Fibroblast of lung (primary cell): ENCODE results near the gene CCDC57. TPM values are rescaled to one million over a fixed set of nuclear protein-coding genes. Genes with fewer than 3 reads are reported as not detected.
A peak's percentile ranks its signal among the peaks of the same experiment; 100 is the strongest.

Source experiments
- DNase-seq, 2 donors: peaks; one replicate each; pipeline versions ENCODE4 v3.0.0 to v3.0.0-alpha.2; 2010; ENCODE audit warnings: low read depth in 2 of 2
- H2AFZ ChIP-seq: 2 replicates; pipeline ENCODE4 v1.5.1; 2012; ENCODE audit warnings: low read length, control low read depth, inconsistent platforms
- H3K27ac ChIP-seq: 2 replicates; pipeline ENCODE4 v1.5.1; 2011; ENCODE audit warnings: low read length, control low read depth; ENCODE audit not compliant: insufficient read depth
- H3K27me3 ChIP-seq: 2 replicates; pipeline ENCODE4 v1.5.1; 2011; ENCODE audit warnings: mild to moderate bottlenecking, low read length; ENCODE audit not compliant: control insufficient read depth, insufficient read depth
- H3K36me3 ChIP-seq: 2 replicates; pipeline ENCODE4 v1.5.1; 2011; ENCODE audit warnings: low read length; ENCODE audit not compliant: control insufficient read depth, insufficient read depth
- H3K4me1 ChIP-seq: 2 replicates; pipeline ENCODE4 v1.5.1; 2011; ENCODE audit warnings: low read length; ENCODE audit not compliant: control insufficient read depth, insufficient read depth; ENCODE audit errors: extremely low read depth
- H3K4me2 ChIP-seq: 2 replicates; pipeline ENCODE4 v1.5.1; 2011; ENCODE audit warnings: low read length, control low read depth; ENCODE audit not compliant: insufficient read depth; ENCODE audit errors: extremely low read depth
- H3K4me3 ChIP-seq, 4 experiments: fragments of 200-600 bp in 1 of 4; sonication (generic) in 1 of 4; replicated peaks in 1 of 4; 2 replicates each; pipeline ENCODE4 v1.5.1; 2011 to 2016; ENCODE audit warnings: low read length in 4 of 4, low read depth in 3 of 4, mild to moderate bottlenecking in 3 of 4, control low read depth in 2 of 4, inconsistent platforms in 1 of 4, mixed read lengths in 1 of 4; ENCODE audit not compliant: insufficient read depth in 1 of 4; ENCODE audit errors: control extremely low read depth in 1 of 4
- H3K79me2 ChIP-seq: 2 replicates; pipeline ENCODE4 v1.5.1; 2012; ENCODE audit warnings: mild to moderate bottlenecking, low read length, inconsistent platforms; ENCODE audit not compliant: control insufficient read depth, insufficient read depth
- H3K9ac ChIP-seq: 2 replicates; pipeline ENCODE4 v1.5.1; 2011; ENCODE audit warnings: mild to moderate bottlenecking, low read length, control low read depth; ENCODE audit not compliant: insufficient read depth
- H3K9me3 ChIP-seq: 2 replicates; pipeline ENCODE4 v1.5.1; 2012; ENCODE audit warnings: low read depth, low read length; ENCODE audit not compliant: control insufficient read depth, insufficient read depth
- H4K20me1 ChIP-seq: 2 replicates; pipeline ENCODE4 v1.5.1; 2011; ENCODE audit warnings: low read length; ENCODE audit not compliant: control insufficient read depth, insufficient read depth; ENCODE audit errors: extremely low read depth
- EZH2 ChIP-seq: IDR thresholded peaks from 2 replicates; pipeline ENCODE4 v1.5.1; 2012; ENCODE audit warnings: low read length, control low read depth, mild to moderate bottlenecking; ENCODE audit errors: missing control alignments
- polyA plus RNA-seq, 2 donors: library from polyadenylated mRNA; depleted of rRNA in 1 of 2; stranded (reverse) in 1 of 2; unstranded in 1 of 2; fragments of >200 nt; gene quantifications; 2 replicates each; pipeline ENCODE4 v1.2.1, GENCODE V29; 2011 to 2012; ENCODE audit warnings: missing spikeins in 1 of 2
- total RNA-seq: library from RNA; depleted of rRNA; stranded (reverse); fragments of >200 nt; gene quantifications from 2 replicates; pipeline ENCODE4 v1.2.1, GENCODE V29; 2014
- TF ChIP-seq, protein P1 (sequence below), 2 donors: IDR thresholded peaks in 1 of 2; conservative IDR thresholded peaks in 1 of 2; 1 replicate in 1 of 2; 2 replicates in 1 of 2; pipeline ENCODE4 v1.5.1; 2011 to 2012; ENCODE audit warnings: low read length in 2 of 2, control low read depth in 1 of 2, inconsistent platforms in 1 of 2, low read depth in 1 of 2, mild to moderate bottlenecking in 1 of 2

CCDC57 gene
- total and polyA plus RNA-seq, 2 donors (not counting 1 experiment from before 2014, with no cell fraction given): 7.1 to 10.1 TPM

DNA sequence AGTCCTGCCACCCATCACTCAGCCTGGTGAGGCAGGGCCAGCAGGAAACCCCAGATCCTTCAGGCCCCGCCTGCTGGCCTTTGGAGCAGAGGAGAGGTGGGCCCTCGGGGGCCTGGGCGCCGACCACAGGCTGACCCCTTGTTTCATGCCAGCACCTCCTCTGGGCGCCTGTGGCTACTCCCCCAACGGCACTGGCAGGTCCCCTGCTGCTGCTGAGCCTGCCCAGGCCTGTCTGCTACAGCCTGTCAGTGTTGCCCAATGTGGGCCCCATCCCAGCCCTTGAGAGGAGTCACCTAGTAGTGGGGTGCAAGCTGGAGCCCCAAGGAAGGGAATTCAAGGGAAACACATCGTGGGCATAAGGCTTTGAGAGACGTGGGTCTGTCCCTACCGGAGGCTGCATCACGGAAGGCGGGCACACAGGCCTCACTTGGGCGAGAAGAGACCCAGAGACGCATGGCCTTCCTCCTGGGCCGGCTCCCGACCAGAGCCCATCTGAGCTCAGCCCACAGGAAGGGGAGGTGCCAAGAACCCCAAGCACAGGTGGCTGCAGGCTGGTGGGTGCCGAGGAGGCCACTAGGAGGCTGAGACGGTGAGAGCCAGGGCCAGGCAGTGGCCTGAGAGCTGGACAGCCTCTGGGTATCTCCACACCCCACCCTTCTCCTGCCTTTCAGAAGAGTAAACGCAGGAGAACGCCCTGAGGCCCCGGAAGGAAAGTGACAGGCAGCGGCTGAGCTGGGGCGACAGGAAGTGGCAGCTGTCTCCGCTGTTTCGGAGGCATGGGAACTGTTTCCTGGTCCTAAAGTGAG is 106.6 kb downstream of the CCDC57 start:
- peak overlapping the region; percentile 17 for H3K4me2 ChIP-seq
- peak overlapping the region; percentile 49 for H2AFZ ChIP-seq
- no peak overlapping the region for H3K4me3 ChIP-seq

DNA sequence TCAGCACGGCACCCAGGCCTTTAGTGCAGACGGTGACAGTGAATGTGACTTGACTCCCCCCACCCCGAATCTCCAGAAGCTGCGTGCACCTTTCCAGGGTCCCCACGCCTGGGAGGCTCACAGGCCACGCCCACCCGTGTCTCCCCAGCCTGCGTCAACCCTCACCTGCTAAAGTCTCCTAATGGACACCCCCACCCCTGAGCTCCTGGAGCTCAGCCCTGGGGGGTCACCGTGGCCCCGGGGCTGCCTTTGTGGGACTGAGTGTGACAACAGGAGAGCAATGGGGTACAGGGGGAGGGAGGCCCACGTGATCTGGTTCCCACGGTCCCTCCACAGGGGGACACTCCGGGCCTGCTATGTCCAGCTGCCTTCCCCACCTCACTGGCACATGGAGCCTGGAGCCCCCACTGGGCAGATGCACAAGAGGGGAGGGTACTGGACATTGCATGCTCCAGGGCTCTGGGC is 107.2 kb downstream of the CCDC57 start:
- H3K27me3 ChIP-seq: no peaks in the 10 kb centered on the region
- TF ChIP-seq EZH2: no peak
- TF ChIP-seq, protein P1, sequence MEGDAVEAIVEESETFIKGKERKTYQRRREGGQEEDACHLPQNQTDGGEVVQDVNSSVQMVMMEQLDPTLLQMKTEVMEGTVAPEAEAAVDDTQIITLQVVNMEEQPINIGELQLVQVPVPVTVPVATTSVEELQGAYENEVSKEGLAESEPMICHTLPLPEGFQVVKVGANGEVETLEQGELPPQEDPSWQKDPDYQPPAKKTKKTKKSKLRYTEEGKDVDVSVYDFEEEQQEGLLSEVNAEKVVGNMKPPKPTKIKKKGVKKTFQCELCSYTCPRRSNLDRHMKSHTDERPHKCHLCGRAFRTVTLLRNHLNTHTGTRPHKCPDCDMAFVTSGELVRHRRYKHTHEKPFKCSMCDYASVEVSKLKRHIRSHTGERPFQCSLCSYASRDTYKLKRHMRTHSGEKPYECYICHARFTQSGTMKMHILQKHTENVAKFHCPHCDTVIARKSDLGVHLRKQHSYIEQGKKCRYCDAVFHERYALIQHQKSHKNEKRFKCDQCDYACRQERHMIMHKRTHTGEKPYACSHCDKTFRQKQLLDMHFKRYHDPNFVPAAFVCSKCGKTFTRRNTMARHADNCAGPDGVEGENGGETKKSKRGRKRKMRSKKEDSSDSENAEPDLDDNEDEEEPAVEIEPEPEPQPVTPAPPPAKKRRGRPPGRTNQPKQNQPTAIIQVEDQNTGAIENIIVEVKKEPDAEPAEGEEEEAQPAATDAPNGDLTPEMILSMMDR (conservative IDR thresholded peaks at IDR 0.05 in 1 of 2, IDR thresholded peaks at IDR 0.05 in 1 of 2; ENCODE audit: low read depth in 1 of 2, low read length in 2 of 2): no peak
- H4K20me1 ChIP-seq: no peaks in the 10 kb centered on the region
- no peak overlapping the region for H3K4me2 ChIP-seq
- H3K27ac ChIP-seq: no peak overlapping the region
- no peaks in the 10 kb centered on the region for H3K79me2 ChIP-seq
- H3K9ac ChIP-seq: no peak overlapping the region
- no peaks in the 10 kb centered on the region for H3K9me3 ChIP-seq
- no peak overlapping the region for H2AFZ ChIP-seq
- DNase-seq: no peak
- H3K36me3 ChIP-seq: no peaks in the 10 kb centered on the region
- no peak overlapping the region for H3K4me3 ChIP-seq
- H3K4me1 ChIP-seq: peaks cover 10% of the 10 kb centered on the region

More for the DNA sequence above, 106.6 kb downstream of the CCDC57 start:
- TF ChIP-seq, protein P1 (conservative IDR thresholded peaks at IDR 0.05 in 1 of 2, IDR thresholded peaks at IDR 0.05 in 1 of 2; ENCODE audit: low read depth in 1 of 2, low read length in 2 of 2): peak; percentile 7 to 44
- no peak for TF ChIP-seq EZH2
- Histone ChIP-seq H3K36me3 (no peaks in the 10 kb centered on the region), H3K9ac (no peak overlapping the region), H3K79me2 (no peaks in the 10 kb centered on the region), H3K4me1 (peaks cover 10% of the 10 kb centered on the region), H3K27me3 (no peaks in the 10 kb centered on the region), H4K20me1 (no peaks in the 10 kb centered on the region), H3K9me3 (no peaks in the 10 kb centered on the region), H3K27ac (no peak overlapping the region)
- DNase-seq: peak; percentile 35 to 48

DNA sequence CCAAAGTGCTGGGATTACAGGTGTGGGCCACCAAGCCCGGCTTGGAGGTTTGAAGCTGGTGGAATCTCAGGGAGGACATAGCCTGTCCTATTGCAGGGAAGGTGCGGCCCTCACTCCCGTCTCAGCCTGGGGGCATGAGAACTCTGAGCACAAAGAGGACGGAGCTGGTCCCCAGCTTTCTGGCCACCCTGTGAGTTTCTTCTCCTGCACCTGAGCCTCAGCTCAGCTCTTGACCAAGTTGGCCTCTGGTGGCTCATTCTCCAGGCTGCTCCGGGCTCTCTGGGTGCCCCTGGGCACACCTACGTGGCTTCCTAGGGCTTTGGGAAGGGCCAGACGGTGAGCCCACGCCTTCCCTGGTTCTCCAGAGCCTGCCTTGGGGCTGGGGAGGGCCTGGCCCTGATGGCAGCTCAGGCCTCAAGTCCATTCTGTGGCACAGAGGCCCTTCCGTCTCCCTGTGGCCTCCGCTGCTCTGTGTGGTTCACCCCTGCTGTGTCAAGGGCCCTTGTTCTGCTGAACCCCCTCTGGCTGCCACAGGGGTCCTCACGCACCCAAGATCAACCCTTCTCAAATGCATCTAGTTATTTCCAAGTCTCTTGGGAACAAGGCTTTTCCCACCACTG is 107.7 kb downstream of the CCDC57 start:
- DNase-seq: no peak
- H3K79me2 ChIP-seq: no peaks in the 10 kb centered on the region

More for the DNA sequence above, 107.7 kb downstream of the CCDC57 start:
- Histone ChIP-seq H3K9ac (no peak overlapping the region), H4K20me1 (no peaks in the 10 kb centered on the region), H3K27ac (no peak overlapping the region), H3K36me3 (no peaks in the 10 kb centered on the region), H3K27me3 (no peaks in the 10 kb centered on the region), H3K4me2 (no peak overlapping the region), H3K4me1 (peaks cover 10% of the 10 kb centered on the region), H3K9me3 (no peaks in the 10 kb centered on the region), H2AFZ (no peak overlapping the region), H3K4me3 (no peak overlapping the region)
- TF ChIP-seq, protein P1 (conservative IDR thresholded peaks at IDR 0.05 in 1 of 2, IDR thresholded peaks at IDR 0.05 in 1 of 2; ENCODE audit: low read depth in 1 of 2, low read length in 2 of 2): no peak
- no peak for TF ChIP-seq EZH2
